HG03460 (cell line): ENCODE data around the gene ZIC5.

Source experiments
- ATAC-seq: cut with Tn5 transposase; IDR thresholded peaks from one replicate; pipeline ENCODE4 v1.9.1; 2021; ENCODE audit not compliant: unreplicated experiment

Gene ZIC5

DNA sequence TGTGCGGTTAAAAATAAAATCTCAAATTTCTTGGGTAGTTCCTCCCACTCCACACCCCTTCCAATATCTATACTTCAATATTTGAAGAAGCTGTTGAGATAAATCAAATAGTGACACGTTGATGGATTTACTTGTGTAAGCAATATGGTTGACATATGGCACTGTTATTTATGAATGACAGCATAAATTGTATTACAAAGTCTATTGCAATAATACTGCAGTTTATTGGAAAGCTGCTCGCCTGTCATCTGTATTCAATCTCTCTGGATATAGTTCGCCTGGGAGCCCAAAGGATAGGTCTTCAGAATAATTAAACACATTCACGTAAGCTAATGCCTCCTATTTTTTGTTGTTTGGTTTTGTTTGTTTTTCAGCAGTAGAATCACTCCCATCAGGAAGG, 5.0 kb upstream of the ZIC5 start:
- ATAC-seq, result no peak

DNA sequence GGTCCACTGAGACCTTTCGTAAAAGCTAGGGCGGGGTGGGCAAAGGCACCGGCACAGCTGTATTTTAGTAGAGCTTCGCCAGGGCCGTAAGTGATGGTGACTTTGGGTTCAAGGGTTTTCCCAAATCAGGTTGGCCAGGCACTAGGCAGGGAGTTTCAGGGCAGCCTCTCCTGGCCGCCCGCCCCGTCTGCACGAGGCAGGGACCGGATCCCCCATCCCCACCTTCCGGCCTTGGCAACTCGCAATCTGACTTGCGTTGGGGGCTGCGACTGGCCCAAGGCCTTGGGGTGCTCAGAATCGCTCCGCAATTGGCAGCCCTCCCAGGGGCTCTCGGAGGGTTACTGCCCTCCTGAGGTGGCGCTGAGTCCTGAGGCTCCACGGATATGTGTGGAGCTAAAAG, 4.1 kb upstream of the ZIC5 start:
- no peak for ATAC-seq

DNA sequence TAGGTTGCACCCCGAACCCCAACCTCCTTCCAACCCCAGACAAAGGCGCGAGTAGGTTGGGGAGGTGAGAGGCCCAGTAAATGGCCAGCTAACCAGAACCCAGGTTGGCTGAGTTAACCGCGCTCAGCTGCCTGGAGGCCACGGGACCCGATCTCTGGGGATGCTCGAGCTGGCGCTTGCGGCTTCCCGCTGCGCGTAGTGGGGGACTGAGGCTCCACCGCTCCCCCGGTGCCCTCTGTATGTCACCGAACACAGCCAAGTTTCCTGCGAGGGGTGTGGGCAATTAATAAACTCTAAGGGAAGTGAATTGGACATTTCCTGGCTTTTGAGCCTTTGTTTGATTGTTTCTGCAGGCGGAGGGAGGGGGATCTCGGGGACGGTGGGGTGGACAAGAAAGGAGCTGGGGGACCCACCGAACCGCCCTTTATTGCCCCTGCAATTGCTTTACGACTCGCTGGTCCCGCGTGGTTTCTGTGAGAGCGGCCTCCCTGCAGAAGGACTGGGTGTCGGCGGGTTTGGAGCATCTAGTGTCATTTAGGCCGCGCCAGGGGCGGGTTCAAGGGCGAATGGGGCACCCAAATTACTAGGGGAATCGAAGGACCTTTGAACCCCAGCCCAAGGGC, 3.5 kb upstream of the ZIC5 start:
- no peak for ATAC-seq

DNA sequence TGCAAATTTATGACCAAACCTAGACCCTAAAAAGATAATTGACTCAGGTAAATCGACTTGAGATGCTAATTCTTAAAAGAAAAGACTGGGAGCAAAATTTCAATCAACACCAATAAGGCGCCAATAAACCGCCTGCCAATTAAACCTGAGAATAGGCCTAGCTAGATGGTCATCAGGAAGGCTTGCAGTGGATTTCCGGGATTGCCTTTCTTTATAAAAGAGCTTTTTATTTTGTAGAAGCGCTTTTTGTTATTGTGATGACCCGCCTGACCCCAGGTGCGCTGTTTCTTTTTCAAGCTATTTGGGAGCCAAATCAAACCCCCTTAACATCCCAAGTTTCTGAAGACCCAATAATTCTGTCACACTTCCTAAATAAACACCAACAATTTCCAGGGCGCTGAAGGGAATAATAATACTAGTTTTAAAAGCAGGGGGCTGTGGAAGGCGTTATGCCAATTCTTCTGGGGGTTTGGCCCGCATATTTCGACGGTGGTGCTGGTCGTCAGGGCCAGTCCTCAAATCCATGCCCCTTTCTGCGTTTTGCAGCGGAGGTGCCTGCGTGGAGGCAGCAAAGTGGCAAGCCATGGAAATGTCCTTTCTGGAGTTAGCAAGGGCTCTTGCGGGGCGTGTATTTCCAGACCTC, 2.9 kb upstream of the ZIC5 start:
- no peak for ATAC-seq

DNA sequence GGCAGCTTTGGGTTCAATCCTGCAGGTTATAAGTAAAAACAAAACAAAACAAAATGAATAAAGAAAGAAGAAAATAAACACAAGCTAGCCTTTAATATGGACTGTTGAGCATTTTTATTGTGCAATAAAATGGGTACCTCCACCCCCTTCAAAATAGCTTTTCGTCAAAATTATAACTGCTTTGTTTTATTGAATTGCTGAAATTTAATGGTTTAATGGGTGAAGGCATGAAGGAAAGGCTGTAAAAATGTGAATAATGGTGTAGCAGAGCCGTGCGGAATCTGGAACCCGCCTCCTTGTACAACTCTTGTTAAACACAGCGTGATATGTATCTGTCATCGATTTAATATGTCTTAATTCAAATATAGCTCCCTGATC, 2.2 kb upstream of the ZIC5 start:
- no peak for ATAC-seq

DNA sequence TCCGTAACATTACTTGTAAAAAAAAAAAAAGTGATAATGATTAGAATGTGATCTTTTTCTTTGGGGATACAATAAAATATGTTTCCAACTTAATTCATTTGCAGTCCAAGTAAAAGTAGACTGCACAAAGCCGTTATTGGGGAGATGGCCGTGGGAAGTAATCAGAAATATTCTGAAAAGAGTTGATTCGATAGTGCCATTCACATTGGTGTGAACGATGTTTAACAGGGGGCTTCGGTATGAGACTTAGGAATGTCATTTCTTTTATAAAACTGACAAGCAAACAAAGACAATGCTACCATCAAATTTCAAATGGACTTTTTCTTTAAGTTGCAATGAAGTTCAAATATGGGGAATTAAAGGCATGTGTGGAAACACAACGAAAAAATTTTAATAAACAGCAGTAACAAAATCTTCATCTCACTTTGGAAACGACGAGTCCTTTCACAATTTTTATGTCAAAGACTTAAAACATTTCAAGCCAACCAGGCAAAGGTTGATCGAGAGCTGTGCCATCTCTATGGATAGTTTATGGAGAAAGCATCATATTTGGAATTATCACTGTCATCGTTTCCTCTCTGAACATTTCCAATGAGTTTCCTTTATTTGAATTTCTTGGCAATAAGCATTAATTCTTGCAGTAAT, 1.7 kb upstream of the ZIC5 start:
- no peak for ATAC-seq

DNA sequence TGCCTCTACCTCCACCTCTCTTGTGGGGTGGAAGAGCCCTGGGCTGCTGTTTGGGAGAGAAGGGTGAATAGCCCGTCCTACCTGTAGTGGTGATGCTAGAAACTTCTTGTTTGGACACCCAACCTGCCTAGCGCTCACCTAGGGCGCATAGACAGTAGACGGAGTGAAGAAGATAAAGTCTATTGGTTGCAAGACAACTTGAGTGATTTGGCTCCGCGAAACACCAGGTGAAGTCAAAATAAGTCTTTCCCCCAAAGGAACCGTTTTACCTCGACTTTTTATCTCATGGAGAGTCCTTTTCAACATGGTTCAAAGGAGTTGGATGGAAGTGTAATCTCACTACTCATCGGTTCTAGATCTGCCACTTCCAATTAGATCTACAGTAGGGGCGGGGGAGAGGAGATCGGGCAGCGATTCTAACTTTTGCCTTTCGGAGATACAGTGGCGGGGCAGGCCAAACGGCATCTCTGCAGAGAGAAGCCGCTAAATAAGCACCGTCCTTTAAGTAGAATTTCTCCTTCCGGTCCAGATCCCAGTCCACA, 694 bp upstream of the ZIC5 start:
- no peak for ATAC-seq

DNA sequence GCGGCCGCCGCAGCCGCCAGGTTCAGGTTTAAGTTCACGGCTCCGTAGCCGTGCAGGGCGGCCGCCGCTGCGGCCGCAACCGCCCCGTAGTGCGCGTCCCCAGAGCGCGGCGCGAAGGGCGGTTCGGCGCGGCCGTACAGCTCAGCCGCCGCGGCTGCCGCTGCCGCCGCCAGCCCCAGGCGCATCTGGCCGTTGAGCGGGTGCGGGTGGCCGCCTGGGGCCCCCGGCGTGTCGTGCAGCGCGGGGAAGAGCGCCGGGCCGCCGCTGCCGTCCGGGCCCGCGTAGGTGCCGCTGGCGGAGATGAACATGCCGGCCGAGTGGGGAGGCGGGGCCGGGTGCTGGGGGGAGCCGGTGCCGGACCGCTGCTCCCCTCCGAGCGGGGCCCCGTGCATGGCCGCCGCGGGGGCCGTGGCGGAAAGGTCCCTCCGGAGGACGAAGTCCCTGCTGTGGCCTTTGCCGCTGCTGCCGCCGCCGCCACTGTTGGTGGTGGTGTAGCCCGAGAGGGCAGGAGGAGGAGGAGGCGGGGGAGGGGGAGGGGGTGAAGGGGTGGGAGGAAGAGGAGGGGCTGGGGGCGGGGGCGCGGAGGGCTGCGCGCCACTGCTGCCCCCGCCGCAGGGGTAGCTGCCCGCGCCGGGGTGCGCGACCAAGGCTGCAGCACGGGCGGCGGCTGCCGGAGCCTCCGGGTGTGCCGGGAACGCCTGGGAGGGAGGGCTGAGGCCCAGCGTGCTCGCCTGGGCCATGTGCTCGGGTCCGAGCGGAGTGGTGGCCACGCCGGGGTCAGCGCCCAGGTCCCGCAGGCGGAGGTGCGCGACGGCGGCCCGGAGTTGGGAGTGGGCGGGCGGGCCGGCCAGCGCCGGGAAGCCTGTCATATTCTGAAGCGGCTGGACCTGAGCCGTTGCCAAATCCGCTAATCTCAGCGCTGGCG, 654 bp downstream of the ZIC5 start:
- ATAC-seq, result no peak

DNA sequence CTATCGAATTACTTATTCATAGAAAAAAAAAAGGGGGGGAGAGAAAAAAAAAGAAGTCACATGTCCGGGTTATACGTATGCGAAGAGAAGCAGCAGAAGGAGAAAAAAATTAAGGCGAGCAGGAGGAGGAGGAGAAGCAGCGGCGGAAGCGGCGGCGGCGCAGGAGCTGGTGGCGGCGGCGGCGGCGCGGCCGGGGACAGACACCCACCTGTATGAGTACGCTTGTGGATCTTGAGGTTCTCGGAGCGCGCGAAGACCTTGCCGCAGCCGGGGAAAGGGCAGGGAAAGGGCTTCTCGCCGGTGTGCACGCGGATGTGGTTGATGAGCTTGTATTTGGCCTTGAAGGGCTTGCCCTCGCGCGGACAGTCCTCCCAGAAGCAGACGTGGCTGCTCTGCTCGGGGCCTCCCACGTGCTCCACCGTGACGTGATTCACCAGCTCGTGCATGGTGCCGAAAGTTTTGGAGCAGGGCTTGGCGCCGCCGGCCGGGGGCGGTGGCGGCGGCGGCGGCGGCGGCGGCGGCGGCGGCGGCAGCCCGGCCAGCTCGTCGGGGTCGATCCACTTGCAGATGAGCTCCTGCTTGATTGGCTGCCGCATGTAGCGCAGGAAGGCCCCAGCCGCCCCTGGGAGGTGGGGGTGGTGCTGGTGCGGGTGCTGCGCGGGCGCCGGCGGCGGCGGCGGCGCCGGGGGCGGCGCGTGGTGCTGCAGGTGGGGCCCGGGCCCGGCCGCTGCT, 1.5 kb downstream of the ZIC5 start:
- no peak for ATAC-seq

DNA sequence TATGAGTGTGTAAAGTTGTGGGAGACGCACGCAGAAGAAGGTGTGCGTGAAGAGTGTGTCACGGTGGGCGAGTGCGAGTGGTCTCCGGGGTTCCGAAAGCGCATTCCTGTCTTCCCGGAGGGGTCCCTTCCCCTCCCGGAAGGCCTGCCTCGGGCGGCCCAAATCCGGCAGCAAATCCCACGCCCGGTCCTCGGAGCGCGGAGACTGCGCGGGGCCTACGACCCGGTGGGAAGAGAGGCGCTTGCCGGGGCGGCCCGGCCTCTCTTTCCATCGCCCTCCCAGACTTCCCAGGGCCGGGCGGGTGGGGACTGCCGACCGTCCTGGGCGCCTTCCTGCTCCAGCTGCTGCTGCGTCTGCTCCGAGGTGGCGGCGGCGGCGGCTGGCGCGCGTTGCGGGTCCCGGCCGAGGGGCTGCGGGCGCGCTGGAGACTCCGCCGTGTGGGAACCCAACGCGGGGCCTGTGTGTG, 2.1 kb downstream of the ZIC5 start:
- no peak for ATAC-seq

DNA sequence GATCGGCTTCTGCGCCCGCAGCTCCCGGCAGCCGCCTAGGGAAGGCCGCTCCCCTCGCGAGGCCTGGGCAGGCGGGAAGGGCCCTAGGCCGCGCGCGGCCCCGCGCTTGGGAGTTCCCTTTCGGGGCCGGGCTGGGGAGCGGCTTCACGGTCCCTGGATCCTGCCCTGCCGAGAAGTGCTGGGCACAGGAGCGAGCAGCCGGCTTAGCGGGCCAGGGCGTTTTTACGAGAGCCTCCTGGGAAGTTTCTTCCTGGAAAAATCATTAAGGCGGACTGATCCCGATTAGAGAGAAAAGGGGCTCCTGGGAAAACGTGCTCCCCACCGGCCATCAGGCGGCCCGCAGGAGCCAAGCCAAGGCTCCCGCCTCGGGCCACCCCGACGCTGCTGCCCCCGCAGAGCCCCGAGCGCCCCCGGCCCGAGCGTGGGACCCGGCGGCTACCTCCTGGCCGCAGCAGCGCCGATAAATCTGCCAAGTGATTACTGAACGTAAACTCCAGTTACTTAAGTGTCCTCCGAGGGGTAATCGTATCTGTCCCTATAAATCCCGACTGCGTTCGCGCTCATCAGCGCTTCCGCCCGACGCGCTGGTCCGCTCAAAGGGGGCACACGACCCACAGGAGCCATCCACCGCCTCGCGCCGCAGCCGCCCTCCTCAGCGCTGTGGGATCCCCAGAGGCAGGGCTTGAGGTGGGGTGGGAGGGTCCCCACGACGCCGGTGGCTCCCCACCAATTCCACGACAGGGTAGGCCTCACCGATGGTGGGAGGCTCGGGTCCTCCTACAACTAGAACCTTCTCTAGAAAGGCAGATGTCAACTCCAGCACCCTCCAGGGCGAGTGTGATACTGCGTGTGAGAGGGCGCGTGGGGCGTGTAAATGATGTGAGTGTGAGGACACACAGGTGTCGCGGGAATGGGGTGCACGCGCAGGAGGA, 2.8 kb downstream of the ZIC5 start:
- ATAC-seq, result no peak

DNA sequence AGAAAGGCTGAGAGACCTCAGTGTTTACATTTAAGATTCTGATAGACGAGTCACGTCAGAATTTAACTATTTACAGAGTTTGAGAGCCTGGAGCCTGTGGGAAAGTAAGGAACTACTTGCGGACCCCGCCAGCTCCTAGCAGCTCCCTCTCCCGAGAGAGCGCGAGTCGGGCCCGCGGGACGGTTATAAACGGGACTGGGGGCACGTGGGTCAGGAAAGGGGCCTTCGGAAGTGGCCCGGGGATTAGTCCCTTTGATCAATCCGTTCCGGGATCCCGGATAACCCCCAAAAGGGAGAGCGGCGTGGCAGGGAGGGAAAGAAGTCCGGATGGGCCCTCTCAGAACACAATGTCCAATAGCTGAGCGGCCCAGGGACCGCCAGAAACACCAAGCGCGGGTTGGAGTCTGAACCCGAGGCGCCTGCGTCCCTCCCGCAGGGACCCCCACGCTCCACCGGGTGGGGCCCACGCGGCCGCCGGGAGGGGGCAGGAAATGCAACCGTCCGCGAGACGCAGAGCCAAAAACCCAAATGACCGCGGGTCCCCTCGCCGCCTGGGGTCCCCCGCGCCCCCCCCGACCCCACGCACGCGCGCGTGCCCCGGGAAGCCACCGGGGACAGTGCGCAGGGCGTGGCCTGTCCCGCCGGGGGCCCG, 3.6 kb downstream of the ZIC5 start:
- no peak for ATAC-seq

DNA sequence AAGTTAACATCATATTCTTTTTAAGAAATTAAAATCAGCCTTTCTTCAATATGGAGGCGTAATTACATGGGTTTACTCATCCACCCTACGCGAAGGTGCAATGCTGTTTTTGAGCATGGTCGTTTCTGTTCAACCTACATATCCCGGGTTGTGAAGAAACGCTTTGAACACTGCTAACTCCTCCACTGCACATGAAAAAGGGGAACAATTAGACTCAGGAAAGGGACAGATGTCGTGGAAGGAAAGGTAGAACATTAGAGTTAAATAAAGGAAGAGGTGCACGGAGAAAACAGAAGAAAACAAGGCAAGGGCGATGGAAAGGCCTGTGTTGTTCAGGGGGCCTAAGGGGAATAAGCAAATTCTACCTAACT, 4.1 kb downstream of the ZIC5 start:
- no peak for ATAC-seq

DNA sequence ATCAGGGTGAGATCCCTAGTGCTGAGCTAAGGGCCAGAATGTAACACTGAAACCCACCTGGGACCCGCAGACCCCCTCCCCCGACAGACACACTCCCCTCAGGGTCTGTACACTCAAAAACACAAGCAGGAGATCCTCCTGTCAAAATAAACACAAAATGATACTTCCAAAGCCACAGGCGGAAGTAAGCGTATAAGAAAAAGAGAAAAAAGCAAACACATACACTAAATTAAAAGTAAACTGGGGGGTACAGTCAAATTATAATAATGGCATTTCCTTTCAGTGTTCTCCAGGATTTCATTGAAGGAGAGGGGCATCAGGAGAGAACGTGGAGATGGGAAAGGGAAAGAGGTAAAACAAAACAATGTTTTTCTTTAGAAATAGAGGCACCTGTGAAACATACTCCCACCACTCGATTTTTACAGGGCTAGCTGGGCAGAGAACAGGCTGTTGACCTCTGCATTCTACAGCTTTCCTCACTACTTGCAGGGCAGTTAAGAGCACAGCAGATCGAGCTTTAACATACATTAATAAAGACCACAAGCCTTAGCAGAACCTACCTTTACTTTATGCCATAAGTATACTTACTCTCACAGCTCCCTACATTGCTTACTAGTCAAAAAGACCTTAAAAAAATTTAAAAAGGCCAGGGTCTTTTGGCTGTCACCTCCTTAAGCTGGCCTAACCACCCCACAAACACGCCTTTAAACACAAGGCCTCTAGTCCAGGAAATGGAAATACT, 5.3 kb downstream of the ZIC5 start:
- no peak for ATAC-seq

DNA sequence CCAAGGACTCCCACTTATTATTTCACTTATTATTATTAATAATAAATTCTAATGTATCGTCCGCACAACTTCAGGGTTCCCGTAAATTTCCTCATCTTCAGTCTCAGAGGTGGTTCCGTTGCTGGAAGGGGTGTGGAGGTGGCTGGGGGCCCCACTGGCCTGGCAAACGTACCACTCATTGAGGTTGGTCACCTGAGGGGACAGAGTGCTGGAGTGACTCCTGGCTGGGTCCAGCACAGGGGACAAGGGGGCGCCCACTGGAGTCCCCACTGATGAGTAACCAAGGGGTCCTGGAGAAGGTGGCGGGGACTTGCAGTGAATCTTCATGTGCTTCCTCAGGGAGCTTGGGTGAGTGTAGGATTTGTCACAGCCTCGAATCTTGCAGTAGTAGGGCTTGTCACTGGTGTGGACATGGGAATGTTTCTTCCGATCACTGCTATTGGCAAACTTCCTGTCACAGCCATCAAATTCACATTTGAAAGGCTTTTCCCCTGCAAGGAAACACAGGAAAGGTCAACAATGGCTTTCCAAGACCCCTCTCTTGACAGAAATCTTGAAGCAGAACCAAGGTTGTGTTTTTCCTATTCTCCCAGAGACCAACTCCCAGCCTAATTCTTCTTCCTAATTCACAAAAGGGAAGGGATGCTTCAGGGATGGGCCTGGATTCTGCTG, 6.1 kb downstream of the ZIC5 start:
- no peak for ATAC-seq

DNA sequence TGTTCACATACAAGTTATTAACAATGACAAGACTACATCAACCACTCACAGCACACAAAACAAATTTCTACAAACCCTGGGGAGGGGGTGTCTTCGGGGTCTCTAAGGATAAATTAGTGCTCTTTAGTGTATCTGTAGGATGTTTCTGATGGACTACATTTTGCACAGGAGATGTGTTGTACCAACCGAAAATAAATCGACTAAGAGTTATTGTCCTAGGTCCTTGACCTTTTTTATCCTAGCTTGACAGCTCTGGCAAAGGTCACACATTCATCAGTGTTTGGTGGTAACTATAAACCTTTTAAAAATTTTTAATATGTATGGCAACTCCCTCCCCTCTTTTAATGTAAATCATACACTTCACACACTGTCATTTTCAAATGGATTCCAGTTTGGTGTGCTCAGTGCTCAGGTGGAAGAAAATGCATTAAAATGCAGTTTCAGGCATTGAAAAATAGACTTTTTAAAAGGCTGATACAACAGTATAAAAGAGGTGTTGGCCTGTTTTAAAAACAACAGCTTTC, 7.7 kb downstream of the ZIC5 start:
- no peak for ATAC-seq

DNA sequence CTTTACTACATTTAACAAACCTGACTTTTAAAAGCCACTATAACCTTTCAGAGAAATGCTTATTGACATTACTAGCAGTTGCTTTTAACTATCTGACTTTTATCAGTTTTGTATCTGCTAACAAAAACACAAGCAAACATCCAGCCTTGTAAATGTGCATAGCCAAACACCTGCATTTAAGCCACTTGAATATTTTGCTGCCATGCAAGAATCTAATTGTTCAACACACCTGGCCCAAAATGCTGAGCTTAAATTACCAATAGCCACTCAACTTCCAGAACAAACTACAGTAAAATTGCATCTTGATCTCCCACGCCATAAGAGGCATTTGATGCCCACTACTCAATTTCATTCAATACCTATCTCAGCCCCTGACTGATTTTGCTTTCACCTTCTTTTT, 9.3 kb downstream of the ZIC5 start:
- ATAC-seq, result no peak

DNA sequence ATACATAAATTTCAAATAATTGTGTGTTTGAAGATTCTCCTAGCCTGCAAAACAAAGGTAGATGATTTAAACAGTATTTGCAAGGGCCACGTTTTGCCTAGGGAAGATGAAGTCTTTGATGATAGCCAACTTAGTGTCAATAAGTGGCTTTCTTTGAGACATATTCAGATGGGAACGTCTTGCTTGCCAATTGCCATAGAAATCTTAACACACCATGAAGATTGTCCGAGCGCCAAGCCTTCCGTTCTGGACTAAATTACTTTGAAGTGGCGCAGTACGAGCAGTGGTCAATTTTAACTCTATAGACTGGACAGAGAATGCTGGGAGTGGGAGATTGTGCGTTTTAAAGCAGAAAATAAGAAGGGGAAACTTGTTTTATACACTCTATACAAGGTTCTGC, 9.9 kb downstream of the ZIC5 start:
- ATAC-seq, result no peak
